Epidermal melanocyte (primary cell): ENCODE measurements around the gene SERTAD1.
"Not testable (repeated sequence)": the region's sequence is repeated elsewhere in the genome, so short reads cannot be mapped to it uniquely, and the experiment has no call there.

ENCODE experiments used
- DNase-seq: peaks from one replicate; pipeline ENCODE4 v3.0.0; 2011; ENCODE audit warnings: low spot score; ENCODE audit not compliant: insufficient read length

Gene SERTAD1, protein sequence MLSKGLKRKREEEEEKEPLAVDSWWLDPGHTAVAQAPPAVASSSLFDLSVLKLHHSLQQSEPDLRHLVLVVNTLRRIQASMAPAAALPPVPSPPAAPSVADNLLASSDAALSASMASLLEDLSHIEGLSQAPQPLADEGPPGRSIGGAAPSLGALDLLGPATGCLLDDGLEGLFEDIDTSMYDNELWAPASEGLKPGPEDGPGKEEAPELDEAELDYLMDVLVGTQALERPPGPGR

GRCh38 chr19:40425450-40426287, at the start of gene SERTAD1:
SERTAD1 (minus strand) TSS chr19:40425992; CDS start chr19:40423546, 2,446 bp downstream.
- peak; percentile 98 for DNase-seq

DNA sequence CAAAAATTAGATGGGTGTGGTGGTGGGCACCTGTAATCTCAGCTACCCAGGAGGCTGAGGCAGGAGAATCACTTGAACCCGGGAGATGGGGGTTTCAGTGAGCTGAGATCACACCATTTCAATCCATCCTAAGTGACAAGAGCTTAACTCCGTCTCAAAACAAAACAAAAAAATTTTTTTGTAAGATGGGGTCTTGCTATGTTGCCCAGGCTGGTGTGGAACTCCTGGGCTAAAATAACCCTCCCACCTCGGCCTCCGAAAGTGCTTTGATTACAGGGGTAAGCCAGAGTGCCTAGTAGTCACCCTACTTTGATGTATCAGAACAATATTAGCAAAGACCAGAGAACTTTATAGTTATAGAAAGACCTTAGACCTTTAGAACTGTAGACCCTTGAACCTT, 48.9 kb upstream of the SERTAD1 start:
- DNase-seq = no peak

- DNase-seq = no peak
Measured at GRCh38 chr19:40472516-40472915, 46.7 kb upstream of the SERTAD1 start.

- DNase-seq = no peak
Measured at GRCh38 chr19:40471111-40471510, 45.3 kb upstream of the SERTAD1 start.

DNA sequence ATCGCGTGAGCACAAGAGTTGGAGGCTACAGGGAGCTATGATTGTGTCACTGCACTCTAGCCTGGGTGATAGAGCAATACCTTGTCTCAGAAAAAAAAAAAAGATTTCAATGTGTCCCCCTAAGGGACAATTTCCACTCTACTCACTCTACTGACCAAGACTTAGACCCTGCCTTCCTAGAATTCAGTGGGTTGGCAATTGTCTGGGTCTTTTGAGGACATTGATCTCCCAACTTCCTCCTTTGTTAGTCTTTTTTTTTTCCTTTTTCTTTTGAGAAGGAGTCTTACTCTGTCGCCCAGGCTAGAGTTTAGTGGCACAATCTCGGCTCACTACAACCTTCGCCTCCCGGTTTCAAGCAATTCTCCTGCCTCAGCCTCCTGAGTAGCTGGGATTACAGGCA, 43.2 kb upstream of the SERTAD1 start:
- DNase-seq = no peak

DNA sequence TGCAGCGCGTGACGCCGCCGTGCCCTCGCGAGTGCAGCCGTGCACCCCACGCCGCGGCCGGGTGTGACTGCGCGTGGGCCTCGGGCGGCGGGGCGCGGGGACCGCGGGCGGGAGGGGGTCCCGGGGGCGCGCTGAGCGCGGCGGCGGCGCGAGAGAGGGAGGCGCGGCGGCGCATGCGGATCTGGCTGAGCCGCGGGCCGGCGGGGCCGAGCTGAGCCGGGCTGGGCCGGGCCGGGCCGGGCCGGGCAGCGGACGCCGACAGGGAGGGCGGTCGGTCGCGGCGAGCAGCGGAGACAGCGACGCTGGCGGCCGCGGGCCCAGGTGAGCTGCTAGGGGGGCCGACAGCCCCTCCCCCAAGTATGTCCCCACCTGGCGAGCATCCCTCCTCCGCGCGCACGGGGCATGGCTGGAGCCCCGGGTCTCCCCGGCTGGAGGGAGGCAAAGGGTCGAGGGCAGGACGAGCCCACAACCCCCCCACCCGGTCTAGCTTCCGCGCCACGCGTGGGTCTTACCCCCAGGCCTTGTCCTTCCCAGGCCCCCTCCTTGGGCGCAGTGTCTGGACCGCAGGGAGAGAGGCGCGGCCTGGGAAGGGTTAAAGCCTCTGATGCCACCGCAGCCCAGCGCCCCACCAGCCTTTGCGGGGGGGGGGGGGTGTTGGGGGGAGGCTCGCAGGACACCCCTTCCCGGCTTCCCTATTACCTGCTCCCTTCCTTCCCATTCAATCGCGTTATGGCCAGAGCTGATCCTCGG, 41.4 kb upstream of the SERTAD1 start, which contains the start of gene SPTBN4:
SPTBN4 (plus strand) TSS at position 17 of the 750 bp plus-strand sequence. CDS start 5,621 bp downstream, outside the sequence.
- DNase-seq = no peak

DNA sequence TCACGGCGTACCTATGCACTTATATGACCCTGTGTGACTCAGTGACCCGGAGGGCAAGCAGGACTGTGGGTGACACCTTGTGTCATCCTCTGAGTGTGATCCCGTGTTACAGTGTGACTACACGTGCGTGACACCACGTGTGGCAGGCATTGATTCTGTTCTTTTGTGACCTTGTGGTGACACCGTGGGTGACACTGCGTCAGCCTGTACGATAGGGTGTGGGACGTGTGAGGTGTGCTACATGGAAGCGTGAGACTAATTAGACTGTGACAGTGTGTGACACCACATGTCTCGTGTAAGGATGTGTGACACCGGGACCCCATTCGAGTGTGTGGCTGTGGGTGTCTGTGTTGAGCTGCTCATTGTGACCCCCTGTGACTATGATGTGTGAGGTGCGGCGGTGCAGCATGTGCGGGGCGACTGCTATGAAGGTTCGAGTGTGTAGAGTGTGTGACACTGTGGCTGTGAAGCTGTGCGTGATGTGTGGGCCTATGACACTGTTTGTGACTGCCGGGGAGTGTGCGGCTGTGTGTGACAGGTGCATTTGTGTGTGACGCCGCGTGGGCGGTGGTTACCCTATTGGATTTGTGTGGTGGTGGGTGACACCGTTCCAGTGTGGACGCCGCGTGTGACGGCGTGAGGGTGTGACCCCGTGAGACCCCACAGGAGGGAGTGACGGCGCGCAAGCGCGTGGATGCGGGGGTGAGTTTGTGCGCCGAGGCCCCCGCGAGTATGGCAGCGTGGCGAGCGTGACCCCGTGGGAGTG, 40.6 kb upstream of the SERTAD1 start:
- no peak for DNase-seq

GRCh38 chr19:40465557-40466218, 39.9 kb upstream of the SERTAD1 start, which contains the start of gene BLVRB:
BLVRB (minus strand) TSS chr19:40465745; CDS start chr19:40465688, 57 bp downstream.
- peak; percentile 96 for DNase-seq

DNA sequence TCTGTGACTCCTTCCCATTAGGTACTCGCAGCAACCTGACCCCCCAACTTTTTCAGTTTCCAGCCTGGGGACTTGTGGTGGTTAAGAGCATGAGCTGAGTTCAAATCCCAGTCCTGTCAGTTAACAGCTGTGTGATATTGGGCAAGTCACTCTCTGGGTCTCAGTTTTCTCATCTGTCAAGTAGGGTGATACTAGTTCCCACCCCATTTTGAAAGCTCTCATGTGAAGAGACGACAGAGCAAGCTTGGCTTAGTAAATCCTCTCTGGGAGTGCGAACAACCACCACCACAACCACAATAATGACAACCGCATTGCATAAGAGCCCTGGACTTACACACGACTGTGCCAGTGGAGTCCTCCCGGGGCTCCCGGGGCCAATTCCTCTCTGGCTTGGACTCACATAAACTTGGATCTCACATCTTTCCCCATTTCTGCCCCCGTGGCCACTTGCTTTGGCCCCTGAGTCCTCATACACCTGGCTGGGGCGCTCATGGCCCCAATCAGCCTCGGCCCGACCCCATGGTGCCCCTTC, 39.3 kb upstream of the SERTAD1 start:
- no peak for DNase-seq

DNA sequence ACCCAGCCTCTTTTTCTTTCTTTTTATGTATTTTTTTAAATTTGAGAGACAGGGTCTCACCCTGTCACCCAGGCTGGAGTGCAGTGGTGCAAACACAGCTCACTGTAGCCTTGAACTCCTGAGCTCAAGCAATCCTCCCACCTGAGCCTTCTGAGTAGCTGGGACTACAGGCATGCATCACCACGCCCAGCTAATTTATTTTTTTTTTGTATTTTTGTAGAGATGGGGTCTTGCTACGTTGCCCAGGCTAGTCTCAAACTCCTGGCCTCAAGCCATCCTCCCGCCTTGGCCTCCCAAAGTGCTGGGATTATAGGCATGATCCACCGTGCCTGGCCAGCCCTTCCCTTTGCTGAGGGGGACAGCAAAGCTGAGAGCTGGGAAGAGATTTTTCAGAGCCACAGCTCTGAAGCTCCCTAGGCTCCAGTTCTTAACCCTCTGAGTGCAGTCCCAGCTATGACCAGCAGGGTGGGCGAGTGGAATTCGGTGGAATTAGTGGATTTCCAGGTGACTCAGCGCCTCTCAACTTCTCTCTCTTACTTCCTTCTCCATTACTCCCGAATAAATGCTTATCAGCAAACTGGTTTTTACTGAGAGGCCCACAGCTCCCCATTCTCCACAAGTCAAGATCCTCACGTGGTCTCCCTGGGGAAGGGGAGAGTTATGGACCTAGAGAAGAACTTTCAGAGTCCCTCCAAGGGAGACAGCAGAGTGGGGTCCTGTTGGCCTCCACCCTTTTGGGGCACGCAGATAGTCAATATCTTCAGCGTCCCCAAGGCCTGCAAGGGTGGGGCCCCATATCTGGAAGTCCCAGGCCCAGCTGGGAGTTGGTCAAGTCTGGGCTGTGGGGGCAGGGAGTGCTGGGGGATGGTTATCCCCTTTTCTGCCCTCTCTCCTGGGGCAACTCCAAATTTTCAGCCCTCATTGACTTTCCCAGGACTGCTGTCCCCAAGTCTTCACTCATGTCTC, 38.5 kb upstream of the SERTAD1 start:
- DNase-seq = peak; percentile 75

DNA sequence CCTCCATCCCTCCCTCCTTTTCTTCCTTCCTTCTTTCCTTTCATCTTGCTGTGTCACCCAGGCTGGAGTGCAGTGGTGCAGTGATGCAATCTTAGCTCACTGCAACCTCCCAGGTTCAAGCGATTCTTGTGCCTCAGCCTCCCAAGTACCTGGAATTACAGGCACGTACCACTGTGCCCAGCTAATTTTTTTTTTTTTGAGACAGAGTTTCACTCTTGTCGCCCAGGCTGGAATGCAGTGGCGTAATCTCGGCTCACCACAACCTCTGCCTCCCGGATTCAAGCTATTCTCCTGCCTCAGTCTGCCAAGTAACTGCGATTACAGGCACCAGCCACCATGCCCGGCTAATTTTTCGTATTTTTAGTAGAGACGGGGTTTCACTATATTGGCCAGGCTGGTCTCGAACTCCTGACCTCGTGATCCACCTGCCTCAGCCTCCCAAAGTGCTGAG, 37.8 kb upstream of the SERTAD1 start:
- not testable (repeated sequence) for DNase-seq

DNA sequence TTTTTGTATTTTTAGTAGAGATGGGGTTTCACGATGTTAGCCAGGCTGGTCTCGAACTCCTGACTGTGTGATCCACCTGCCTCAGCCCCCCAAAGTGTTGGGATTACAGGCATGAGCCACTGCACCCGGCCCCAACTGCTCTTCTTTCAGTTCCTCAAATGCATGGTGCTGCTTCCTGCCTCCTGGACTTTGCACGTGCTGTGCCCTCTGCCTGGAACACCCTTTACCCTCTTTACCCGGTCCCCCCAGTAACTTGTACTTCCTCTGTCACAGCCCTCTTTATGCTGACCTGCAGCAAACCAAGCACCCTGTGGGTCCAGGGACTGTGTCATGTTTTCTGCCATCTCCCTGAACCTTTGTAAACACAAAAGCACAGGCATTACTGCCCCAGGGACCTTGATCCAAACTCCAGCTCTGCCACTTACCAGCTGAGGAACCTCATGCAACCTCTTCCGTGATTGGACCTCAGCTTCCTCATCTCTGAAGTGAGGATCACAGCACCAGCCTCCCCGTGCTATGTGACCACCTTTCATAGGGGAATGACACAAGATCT, 36.0 kb upstream of the SERTAD1 start:
- DNase-seq = no peak

DNA sequence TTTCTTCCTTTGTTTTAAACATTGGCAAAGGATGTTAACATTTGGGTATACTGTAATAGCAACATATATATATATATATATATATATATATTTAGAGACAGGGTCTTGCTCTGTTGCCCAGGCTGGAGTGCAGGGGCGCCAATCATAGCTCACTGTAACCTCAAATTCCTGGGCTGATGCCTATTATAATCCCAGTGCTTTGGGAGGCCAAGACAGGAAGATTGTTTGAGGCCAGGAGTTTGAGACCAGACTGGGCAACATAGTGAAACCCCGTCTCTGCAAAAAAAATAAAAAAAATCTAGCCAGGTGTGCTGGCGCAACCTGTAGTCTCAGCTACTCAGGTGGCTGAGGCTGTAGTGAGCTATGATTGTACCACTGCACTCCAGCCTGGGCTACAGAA, 34.4 kb upstream of the SERTAD1 start:
- no peak for DNase-seq

- DNase-seq = no peak
Measured at GRCh38 chr19:40458597-40458974, 32.8 kb upstream of the SERTAD1 start.

GRCh38 chr19:40457953-40458596, 32.3 kb upstream of the SERTAD1 start:
- no peak for DNase-seq

GRCh38 chr19:40457048-40457447, 31.3 kb upstream of the SERTAD1 start:
- no peak for DNase-seq

- not testable (repeated sequence) for DNase-seq
Measured at GRCh38 chr19:40453943-40454342, 28.2 kb upstream of the SERTAD1 start.

DNA sequence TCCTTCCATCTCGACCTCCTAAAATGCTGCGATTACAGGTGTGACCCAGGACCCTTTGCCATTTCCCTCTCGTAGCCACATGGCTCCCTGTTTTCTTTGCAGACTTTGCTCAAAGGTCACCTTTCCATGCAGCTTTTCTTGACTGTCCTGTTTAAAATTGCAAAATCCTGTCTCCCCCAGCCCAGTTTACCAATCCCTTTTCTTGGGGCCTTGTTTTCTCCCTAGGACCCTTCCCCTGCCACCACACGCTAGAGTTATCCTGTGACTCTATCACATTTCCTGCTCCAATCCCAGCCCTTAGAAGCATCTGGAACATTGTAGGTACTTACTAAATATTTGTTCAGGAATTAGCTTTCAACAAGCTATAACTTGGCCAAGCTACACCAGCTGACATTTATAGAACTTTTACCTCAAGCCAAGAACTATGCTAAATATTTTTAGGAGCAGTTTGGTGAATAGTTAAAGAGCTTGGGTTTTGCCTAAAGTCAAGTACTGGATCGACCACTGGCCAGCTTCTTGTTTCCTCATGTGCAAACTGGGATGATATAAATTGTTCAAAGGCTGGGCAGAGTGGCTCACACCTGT, 27.5 kb upstream of the SERTAD1 start:
- no peak for DNase-seq
